ENCODE data around the gene UPP1. TPM values are rescaled to one million over a fixed set of nuclear protein-coding genes. Genes with fewer than 3 reads are reported as not detected.
"Not testable (repeated sequence)": the region's sequence is repeated elsewhere in the genome, so short reads cannot be mapped to it uniquely, and the experiment has no call there.

UPP1 gene
- total RNA-seq, 1 donor, result 25.9 TPM

DNA sequence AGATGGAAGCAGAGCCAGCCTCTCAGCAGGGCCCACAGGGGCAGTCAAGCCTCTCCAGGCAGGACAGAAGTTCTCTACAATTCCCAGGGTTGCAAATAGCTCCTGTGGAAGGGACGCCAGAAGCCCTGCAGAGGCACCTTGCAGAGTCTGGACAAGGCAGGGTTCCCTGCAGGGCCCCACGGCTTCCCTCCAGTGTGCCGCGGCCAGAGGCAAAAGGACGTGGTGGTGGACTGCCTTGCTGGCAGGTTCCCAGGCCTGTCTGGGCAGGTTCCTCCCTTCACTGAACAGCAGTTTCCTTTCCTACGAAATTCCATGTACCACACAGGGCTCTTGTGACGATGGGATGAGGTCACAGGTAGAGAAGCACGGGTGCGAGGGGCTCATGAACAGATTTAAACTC is 25.1 kb downstream of the UPP1 start:
- no peak for DNase-seq (ENCODE audit: low read depth)
- no peak overlapping the region for H3K4me3 ChIP-seq (ENCODE audit: low read depth, low read length)
- TF ChIP-seq, protein P1, sequence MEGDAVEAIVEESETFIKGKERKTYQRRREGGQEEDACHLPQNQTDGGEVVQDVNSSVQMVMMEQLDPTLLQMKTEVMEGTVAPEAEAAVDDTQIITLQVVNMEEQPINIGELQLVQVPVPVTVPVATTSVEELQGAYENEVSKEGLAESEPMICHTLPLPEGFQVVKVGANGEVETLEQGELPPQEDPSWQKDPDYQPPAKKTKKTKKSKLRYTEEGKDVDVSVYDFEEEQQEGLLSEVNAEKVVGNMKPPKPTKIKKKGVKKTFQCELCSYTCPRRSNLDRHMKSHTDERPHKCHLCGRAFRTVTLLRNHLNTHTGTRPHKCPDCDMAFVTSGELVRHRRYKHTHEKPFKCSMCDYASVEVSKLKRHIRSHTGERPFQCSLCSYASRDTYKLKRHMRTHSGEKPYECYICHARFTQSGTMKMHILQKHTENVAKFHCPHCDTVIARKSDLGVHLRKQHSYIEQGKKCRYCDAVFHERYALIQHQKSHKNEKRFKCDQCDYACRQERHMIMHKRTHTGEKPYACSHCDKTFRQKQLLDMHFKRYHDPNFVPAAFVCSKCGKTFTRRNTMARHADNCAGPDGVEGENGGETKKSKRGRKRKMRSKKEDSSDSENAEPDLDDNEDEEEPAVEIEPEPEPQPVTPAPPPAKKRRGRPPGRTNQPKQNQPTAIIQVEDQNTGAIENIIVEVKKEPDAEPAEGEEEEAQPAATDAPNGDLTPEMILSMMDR (IDR thresholded peaks at IDR 0.05; ENCODE audit: insufficient read depth, low read depth, low read length), result no peak

DNA sequence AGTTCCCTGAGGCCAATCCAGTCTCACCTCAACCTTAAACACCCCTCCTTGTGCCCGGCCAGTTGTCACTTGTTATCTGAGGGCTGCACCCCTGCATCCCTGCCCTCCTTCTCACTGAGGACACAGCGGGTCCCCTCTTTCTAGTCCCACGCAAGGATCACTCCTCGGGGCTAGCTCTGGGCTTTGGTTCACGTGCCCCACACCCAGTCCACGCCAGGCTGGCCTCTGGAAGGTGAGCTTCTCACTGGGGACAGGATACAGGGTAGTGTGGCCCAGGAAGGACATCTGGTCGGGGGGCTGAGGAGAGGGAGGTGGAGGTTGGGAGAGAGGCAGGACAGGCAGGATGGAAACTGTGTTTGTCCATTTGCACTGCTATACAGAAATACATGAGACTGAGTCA is 25.5 kb downstream of the UPP1 start:
- H3K4me3 ChIP-seq (ENCODE audit: low read depth, low read length), result no peak overlapping the region
- TF ChIP-seq, protein P1 (IDR thresholded peaks at IDR 0.05; ENCODE audit: insufficient read depth, low read depth, low read length), result no peak
- DNase-seq (ENCODE audit: low read depth), result no peak

DNA sequence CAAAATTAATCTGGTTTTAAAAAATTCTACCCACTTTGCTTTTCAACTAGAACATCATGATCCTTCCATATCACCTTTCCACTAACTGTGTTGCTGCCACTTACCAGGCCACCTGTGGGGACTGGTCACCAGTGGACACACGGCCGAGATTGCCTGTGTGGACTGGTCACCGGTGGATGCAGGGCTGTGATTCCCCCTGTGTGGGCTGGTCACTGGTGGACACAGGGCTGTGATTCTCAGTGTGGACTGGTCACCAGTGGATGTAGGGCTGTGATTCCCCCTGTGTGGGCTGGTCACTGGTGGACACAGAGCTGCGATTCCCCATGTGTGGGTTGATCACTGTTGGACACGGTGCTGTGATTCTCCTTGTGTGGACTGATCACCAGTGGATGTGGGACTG is 27.0 kb downstream of the UPP1 start:
- no peak overlapping the region for H3K4me3 ChIP-seq (ENCODE audit: low read depth, low read length)
- TF ChIP-seq, protein P1 (IDR thresholded peaks at IDR 0.05; ENCODE audit: insufficient read depth, low read depth, low read length), result no peak
- no peak for DNase-seq (ENCODE audit: low read depth)

DNA sequence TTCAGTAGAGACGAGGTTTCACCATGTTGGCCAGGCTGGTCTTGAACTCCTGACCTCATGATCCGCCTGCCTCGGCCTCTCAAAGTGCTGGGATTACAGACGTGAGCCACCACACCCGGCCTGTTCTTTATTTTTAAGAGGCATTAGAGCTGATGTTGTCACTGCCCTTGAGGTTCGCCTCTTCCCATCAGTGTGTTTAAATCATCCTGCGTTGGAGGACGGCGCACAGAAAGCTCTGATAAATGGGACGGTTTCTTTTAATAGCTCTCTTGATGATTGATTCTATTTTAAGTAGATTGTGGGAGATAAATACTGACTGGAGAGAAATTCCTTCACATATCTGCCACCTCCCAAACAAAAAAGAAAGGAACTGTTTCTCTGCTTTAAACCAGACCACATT is 29.0 kb downstream of the UPP1 start:
- peak; percentile 71 for DNase-seq (ENCODE audit: low read depth)
- TF ChIP-seq, protein P1 (IDR thresholded peaks at IDR 0.05; ENCODE audit: insufficient read depth, low read depth, low read length), result no peak
- no peak overlapping the region for H3K4me3 ChIP-seq (ENCODE audit: low read depth, low read length)

DNA sequence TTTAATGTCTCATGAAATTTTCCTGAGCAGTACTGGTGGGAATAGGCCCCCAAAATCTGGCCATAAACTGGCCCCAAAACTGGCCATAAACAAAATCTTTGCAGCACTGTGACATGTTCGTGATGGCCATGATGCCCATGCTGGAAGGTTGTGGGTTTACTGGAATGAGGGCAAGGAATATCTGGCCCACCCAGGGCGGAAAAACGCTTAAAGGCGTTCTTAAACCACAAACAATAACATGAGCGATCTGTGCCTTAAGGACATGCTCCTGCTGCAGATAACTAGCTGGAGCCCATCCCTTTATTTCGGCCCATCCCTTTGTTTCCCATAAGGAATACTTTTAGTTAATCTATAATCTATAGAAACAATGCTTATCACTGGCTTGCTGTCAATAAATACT is 31.5 kb downstream of the UPP1 start:
- not testable (repeated sequence) for H3K4me3 ChIP-seq (ENCODE audit: low read depth, low read length)

DNA sequence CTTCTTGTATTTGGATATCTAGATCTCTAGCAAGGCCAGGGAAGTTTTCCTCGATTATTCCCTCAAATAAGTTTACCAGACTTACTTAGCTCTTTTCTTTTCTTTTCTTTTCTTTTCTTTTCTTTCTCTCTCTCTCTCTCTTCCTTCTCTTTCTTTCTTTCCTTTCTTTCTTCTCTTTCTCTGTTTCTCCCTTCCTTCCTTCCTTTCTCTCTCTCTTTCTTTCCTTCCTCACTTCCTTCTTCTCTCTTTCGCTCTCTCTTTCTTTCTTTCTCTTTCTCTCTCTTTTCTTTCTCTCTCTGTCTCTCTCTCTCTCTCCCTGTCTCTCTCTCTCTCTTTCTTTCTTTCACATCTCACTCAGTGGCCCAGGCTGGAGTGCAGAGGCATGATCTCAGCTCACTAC is 37.0 kb downstream of the UPP1 start:
- TF ChIP-seq, protein P1 (IDR thresholded peaks at IDR 0.05; ENCODE audit: insufficient read depth, low read depth, low read length), result no peak
- no peak for DNase-seq (ENCODE audit: low read depth)

More for the DNA sequence above, 31.5 kb downstream of the UPP1 start:
- DNase-seq (ENCODE audit: low read depth), result not testable (repeated sequence)

DNA sequence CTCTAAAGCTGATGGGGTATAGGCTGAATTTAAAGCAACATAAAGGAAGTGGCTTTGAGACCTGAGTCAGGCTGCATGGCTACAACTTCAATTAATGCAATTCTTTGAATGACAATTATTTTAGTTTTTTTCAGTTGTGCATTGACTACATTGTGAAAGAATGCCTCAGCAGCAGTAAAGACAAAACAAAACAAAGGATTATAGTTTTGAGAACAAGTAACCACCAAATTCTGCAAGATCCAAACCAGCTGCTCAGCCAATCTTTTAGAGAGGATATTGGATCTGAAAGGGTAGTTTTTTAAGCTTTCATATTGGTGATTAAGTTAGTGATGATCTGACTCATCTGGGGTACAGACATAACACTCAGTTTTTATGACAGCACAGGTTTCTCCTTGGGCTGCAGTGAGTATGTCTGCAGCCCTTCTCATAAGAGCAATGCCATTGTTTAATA is 41.6 kb downstream of the UPP1 start:
- peak; percentile 80 for DNase-seq (ENCODE audit: low read depth)
- TF ChIP-seq, protein P1 (IDR thresholded peaks at IDR 0.05; ENCODE audit: insufficient read depth, low read depth, low read length), result no peak

More for the DNA sequence above, 37.0 kb downstream of the UPP1 start:
- no peak overlapping the region for H3K4me3 ChIP-seq (ENCODE audit: low read depth, low read length)

More for the DNA sequence above, 41.6 kb downstream of the UPP1 start:
- no peak overlapping the region for H3K4me3 ChIP-seq (ENCODE audit: low read depth, low read length)
